Astrocyte of the hippocampus (primary cell): ENCODE results near the gene NOP58.
A peak's percentile ranks its signal among the peaks of the same experiment; 100 is the strongest.
"Not testable (repeated sequence)": the region's sequence is repeated elsewhere in the genome, so short reads cannot be mapped to it uniquely, and the experiment has no call there.

Source experiments
- DNase-seq: peaks from one replicate; pipeline ENCODE4 v3.0.0; 2011; ENCODE audit warnings: low read depth, low spot score

NOP58 gene

DNA sequence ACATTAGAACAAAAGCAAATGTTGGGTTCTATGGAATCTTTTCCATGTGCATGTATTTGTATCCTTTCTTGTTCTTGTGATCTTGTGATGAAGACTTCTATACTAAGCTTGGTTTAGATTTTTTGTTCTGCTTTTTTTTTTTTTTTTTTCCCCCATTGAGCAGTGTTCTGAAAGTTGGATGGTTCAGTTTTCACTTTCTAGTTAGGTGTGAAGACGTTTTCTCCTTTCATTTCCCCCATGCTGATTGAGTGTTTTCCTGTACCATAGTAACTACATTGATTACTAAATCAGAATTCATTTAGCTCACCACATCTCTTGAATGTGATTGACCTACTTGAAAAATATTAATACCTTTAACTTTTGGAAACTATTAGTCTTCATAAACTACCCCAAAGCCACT is 34.1 kb downstream of the NOP58 start:
- no peak for DNase-seq

DNA sequence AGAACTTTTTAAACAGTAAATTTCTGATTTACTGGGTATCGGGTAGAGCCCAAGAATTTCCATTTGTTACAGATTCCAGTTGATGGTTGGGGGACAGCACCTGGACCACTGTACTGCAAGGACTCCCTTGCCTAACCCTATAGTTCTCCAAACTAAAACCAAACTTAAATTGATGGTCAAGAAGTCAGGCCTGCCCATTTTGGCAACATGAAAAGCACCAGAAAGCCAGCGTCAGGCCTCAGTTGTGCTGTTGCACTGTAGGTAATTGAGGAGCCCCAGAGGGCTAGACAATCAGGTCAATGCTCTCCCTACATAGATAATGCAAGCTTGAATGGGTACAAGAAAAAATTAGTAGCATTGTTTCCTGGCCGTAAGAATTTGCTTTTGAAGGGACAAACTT is 40.5 kb downstream of the NOP58 start:
- no peak for DNase-seq

DNA sequence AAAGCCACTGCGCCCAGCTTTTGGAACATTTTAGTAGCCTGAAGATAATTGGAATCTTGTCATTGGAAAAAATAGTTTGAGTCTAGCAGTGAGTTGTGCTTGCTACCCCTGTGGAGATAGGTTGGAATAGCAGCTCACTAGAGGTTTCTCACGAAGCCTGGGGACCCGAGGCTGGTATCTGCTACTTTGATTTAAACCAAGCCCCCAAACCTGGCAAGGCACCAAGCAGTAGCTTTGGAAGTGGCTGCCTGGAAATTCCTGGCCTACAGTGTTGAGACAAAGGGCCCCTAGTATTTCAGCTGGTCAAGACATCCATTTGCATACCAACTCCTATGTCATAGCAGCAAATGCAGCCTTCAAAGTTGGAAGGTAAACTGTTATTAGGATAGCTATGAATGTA is 42.1 kb downstream of the NOP58 start:
- peak; percentile 86 for DNase-seq

DNA sequence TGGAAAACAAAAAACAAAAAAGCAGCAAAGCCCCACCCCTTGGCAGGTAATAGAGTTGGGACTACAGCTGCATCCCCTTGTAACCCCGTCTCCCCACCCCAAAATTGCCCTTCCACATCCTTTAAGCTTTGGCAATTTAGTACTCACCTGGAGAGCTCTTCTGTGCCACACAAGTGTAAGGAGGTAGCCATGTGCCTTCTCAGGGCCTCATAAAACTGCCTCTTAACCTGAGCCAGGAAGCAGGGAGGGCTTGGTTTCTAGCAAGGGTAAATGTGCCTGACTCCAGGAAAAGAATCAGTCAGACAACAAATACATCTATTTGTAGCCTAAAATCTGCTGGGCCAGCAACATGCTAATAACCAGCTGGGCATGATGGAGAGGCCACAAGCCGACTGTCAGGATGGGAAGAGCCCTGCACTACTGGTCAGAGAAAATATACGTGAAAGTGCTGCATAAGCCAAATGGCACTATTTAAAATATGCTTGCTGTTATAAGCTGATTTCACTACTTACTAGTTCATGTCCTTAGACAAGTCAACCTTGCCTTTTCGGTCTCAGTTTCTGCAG is 46.3 kb downstream of the NOP58 start:
- no peak for DNase-seq

DNA sequence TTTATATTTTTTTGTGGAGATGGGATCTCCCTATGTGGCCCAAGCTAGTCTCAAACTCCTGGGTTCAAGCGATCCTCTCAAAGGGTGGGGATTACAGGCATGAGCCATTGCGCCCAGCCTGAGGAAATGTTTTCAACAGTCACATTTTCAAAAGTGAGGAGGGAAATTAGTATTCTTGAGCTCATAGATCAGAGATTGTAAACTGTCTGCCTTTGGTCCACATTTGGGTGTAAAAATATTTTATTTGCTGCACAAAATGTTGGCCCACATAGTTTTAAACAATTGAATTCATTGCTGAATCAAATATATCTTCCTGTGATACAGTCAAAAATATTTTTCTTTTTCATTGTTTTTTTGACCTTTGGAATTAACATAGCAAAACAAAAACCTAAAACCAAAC is 48.6 kb downstream of the NOP58 start:
- DNase-seq: no peak

DNA sequence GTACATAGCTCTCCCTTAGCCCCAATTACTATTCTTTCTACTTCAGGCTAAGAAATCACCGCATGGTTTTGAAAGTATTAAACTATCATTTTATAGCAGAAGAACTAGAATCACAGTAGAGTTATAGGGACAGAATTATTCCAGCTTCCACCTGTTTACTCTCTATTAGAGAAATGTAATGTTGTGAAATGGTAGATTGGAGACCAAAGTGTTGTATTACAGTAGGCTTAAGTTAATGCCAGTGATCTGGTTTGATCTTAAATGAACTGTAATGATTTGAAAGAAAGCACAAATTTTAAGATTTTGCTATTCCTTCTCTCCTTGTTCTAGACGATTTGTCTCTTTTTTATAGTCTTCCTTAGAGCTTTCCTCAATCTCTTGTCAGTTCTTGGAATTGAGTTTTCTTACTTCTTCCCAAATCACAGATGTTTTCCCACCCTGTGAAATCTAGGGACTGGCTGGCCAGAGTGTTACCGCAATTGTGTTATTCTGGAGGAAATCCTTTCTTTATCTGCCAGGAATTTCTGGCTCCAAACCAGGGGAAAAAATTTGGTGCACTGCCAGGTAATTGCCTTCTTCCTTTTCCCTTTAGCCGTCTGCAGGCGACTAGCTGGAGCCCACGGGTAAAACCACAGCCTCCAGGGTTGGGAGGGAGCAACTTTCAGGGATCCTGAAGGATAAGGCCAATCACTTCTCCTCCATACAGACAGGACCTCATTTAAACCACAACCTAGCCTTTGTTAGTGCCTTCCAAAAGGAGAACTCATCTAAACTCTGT is 51.7 kb downstream of the NOP58 start:
- peak; percentile 97 for DNase-seq

DNA sequence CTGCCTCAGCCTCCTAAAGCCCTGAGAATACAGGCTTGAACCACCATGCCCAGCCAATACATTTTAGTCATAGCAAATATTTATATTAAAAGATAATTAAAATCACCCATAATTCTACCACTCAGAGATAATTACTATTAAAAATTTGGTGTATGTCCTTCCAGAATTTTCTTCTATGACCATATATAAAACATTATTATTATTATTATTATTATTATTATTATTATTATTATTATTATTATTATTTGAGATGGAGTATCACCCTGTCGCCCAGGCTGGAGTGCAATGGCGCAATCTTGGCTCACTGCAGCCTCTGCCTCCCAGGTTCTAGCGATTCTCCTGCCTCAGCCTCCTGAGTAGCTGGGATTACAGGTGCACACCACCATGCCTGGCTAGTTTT is 54.8 kb downstream of the NOP58 start:
- DNase-seq: not testable (repeated sequence)

DNA sequence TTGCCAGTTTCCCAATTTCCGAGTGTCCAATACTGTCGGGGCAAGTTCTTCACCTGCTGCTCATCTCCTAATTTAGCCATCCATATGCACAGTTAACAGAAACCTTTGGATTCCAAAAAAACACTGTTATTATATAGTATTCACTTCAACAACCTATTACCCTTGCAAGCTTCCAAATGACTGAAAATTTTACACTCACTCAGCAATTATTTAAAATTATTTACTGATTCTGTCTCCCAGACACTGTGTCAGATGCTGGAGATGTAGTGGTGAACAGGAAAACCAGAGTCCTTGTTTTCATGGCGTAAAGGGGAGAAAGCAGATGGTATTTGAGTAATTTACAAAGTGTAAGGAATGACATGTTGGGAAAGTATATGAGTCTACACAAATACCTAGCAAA is 56.9 kb downstream of the NOP58 start:
- DNase-seq: no peak

DNA sequence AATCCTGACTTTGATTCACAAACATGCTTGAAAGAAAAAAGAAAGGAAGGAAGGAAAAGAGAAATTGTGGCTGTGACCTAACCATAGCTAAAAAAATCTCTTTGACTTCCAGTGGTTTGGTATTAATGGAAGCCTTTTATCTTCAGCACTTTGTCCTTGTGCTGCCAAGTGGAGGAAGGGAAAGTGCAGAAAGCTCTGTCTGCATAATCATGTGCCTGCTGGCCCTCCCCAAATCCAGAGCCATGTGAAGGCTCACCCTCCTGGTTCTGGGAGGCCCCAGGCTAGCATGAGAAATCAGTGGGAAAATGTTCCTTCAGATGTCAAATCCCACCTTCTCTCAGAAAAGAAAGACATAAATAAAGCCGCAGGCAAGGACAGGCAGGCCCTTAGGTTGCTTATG is 62.3 kb downstream of the NOP58 start:
- peak; percentile 58 for DNase-seq

DNA sequence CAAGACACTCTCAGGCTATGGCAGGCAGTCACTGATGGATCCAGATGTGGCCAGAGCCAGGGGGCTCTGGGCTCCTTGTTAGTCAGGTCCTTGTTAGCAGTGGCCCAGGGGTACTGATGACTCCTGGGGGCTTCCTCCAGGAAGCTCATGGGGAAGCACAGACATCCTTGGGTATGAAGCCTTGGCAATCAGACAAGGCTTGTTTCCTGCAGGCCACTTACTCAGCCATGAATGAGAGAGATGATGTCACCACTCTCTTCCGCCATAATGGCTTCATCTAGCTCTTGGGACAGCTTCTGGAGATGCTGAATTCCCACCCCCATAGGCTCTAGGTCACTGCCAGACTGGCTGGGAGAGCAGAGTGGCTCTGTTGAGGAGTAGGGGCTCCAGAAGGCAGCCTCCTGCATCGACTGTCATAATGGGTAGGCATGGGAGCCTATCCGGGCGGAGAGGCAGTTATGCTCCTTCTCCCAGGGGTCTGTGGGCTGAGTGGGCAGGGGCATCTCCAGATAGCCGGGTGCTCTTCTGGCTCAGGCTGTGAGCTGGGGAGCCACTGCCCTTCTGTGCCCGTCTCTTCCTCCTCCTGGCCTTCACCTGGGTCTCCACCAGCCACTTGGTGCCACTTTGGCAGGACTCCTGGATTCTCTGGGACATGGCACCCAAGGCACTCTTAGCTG is 70.4 kb downstream of the NOP58 start:
- peak; percentile 20 for DNase-seq

DNA sequence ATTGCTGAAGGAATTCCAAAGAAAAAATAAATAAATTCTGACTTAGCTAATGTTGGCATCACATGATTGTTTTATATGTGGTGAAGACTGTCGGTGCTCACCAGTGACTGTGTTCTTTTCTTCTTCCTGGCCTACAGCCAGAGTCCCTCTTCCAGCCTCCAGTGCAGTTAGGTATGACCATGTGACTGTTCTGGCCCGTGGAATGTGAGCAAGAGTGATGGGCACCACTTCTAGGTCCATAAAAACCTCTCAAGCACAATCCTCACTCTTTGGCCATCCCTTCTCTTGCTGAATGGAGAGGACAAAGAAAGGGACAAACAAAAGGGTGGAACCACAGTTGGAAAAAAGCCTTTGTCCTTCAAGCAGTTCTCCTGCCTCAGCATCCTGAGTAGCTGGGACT is 71.6 kb downstream of the NOP58 start:
- peak; percentile 39 for DNase-seq

DNA sequence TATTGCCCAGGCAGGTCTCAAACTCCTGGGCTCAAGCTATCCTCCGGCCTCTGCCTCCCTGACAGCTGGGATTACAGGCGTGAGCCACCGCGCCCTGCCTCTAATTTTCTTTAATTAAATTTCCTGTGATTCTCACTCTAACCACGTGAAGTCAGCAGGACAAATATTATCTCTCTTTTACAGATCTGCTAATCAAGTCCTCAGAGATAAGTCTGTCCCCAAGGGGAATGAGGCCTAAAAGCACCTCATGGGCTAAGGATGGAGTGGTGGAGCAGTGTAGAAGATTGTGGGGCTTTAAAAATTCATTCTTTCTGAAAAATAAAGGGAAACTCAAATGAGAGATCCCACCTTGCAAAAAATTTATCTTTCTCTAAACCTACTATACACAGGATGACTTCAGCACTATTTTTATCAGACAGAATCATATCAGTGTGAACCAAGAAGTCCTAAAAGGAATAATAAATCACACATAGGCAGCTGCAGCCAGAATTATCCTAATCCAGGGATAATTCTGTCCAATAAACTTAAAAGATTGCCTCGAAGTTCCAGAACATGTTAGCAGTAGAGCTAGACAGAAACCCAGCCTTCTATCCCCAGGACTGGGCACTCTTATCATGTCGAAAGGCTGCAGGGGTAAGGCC is 72.3 kb downstream of the NOP58 start:
- DNase-seq: no peak

DNA sequence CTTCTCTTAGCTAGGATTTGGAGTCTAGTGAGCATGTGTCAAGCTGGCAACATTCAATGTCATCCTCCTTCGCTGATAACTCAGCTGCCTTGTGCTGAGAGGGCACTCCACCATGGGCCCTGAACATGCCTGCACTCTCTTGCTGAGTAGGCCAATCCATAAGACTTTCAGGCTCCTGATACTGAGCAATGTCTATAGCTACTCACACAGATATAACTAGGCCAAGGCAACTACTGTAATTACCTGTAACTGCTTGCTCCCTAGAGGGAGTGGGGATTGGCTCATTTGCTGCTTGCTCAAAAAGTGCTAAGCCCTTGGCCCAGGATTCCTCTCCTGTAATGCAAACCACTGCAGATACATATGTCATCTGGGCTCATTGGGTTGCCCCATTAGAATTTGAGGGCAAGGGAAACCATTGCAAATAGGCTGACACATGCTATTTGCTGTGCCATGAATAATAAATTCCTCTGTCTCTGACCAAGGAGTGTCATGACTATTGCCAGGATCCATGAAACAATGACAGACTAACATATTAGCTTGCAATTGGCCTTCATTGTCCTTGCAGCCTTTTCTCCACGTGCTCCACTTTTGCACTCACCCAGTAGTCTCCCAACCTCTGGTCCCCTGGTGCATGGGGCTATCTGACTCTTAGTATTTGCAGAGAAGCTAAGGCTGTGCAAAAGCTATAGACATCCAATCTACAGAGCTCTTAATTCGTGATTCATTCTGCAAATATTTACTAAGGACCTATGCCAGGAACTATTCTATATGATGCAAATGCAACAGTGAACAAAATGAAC is 73.7 kb downstream of the NOP58 start:
- DNase-seq: no peak

DNA sequence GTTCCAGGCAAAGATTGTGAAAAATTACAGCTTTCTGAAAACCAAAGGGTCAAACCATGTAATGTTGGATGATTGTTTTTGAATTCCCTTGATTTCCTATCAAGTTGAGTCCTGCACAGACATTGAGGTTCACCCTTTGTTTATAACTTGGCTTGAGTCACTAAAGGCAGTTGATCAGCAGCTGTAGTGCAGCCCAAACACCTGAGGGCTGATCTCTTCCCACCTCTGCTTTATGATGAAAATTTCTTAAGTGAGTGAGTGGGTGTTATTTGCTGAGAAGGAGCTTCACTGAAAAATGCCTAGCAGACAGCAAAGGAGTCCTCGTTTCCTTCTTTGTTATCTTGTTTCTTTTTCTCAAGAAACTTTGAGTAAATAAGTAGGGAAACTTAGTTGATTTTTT is 78.6 kb downstream of the NOP58 start:
- DNase-seq: no peak

DNA sequence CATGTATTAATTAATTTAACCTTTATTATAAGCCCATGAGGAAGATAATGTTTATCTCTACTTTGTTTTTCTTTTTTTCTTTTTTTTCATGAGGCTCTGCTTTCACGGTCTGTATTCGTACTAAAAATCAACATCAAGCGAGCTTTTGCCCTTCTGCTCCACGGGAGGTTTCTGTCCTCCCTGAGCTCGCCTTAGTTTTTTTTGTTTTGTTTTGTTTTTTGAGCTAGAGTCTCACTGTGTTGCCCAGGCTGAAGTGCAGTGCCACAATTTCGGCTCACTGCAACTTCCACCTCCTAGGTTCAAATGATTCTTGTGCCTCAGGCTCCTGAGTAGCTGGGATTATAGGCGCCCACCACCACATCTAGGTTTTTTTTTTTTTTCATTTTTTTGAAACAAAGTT is 80.6 kb downstream of the NOP58 start:
- no peak for DNase-seq
